GM19193 (cell line): ENCODE data around the gene RNF208.

Source experiments
- POLR2A ChIP-seq: IDR thresholded peaks from 4 replicates; pipeline ENCODE4 v1.6.1; 2011; ENCODE audit not compliant: insufficient read depth, insufficient read length; ENCODE audit errors: extremely low read depth

The RNF208 gene

GRCh38 chr9:137176302-137177182 is 45.5 kb downstream of the RNF208 start:
- TF ChIP-seq POLR2A = peak; percentile 31

- no peak for TF ChIP-seq POLR2A
Observed at GRCh38 chr9:137175345-137175961, 46.6 kb downstream of the RNF208 start.

GRCh38 chr9:137174722-137175293 is 47.2 kb downstream of the RNF208 start:
- TF ChIP-seq POLR2A = no peak

- no peak for TF ChIP-seq POLR2A
Observed at GRCh38 chr9:137173796-137174664, 48.0 kb downstream of the RNF208 start.

GRCh38 chr9:137172901-137173795 is 48.9 kb downstream of the RNF208 start:
- TF ChIP-seq POLR2A = no peak

GRCh38 chr9:137171149-137171900 is 50.7 kb downstream of the RNF208 start:
- no peak for TF ChIP-seq POLR2A

GRCh38 chr9:137170486-137171148 is 51.4 kb downstream of the RNF208 start:
- no peak for TF ChIP-seq POLR2A
